T-helper 2 cell treated with Interferon-gamma antibody and Interleukin-4, amounts not matched to agents 5 μg/mL and 100 μg/mL, for 36 hours (primary cell): ENCODE results near the gene NTHL1.
A peak's percentile ranks its signal among the peaks of the same experiment; 100 is the strongest.

ENCODE experiments used
- DNase-seq: peaks from one replicate; pipeline ENCODE4 v3.0.0; 2021; ENCODE audit warnings: low spot score
- H3K27ac Mint-ChIP-seq: one replicate; pipeline ENCODE4 v1.8.0; 2021; ENCODE audit warnings: mild to moderate bottlenecking, mixed read lengths
- H3K27me3 Mint-ChIP-seq: one replicate; pipeline ENCODE4 v1.8.0; 2021; ENCODE audit warnings: low read depth, mixed read lengths
- H3K36me3 Mint-ChIP-seq: one replicate; pipeline ENCODE4 v1.8.0; 2021; ENCODE audit warnings: low read depth, mixed read lengths
- H3K4me1 Mint-ChIP-seq: one replicate; pipeline ENCODE4 v1.8.0; 2021; ENCODE audit warnings: low read depth, mixed read lengths
- H3K4me3 Mint-ChIP-seq: one replicate; pipeline ENCODE4 v1.8.0; 2022; ENCODE audit warnings: mild to moderate bottlenecking, moderate library complexity, mixed read lengths
- H3K9me3 Mint-ChIP-seq: one replicate; pipeline ENCODE4 v1.8.0; 2021; ENCODE audit warnings: mixed read lengths

NTHL1 gene

GRCh38 chr16:1991948-1992703 is 55.5 kb downstream of the NTHL1 start:
- Mint-ChIP-seq H3K27ac (peak overlapping the region; percentile 69), H3K27me3 (peaks cover 11% of the 10 kb centered on the region), H3K4me1 (peaks cover 9% of the 10 kb centered on the region), H3K36me3 (peaks cover 3% of the 10 kb centered on the region), H3K4me3 (peak overlapping the region; percentile 76), H3K9me3 (no peaks in the 10 kb centered on the region)
- DNase-seq, result peak; percentile 92

- Mint-ChIP-seq H3K27ac (peak overlapping the region; percentile 69), H3K27me3 (peaks cover 11% of the 10 kb centered on the region), H3K4me3 (peak overlapping the region; percentile 76), H3K4me1 (peaks cover 9% of the 10 kb centered on the region), H3K9me3 (no peaks in the 10 kb centered on the region), H3K36me3 (peaks cover 7% of the 10 kb centered on the region)
- no peak for DNase-seq
Observed at GRCh38 chr16:1991588-1991947, 56.1 kb downstream of the NTHL1 start.

DNA sequence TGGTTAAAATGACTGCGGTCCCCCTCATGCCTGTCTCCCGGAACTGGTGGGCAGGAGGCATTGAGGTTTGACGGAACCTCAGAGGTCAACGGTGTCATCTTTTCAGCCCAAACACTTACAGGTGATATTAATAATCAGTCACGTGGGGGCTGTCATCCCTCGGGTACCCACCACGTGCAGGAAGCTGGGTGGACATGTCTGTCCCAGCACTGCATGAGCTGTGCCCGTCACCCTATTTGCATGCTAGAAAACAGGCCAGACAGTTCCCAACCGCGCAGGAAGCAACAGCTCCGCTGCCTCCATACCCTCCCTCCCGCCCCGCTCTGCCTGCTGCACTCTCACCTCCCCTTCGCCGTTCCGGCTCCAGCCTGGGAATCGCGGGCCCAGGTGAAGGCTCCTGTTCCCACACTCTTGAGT is 56.5 kb downstream of the NTHL1 start:
- peaks cover 9% of the 10 kb centered on the region for H3K4me1 Mint-ChIP-seq

DNA sequence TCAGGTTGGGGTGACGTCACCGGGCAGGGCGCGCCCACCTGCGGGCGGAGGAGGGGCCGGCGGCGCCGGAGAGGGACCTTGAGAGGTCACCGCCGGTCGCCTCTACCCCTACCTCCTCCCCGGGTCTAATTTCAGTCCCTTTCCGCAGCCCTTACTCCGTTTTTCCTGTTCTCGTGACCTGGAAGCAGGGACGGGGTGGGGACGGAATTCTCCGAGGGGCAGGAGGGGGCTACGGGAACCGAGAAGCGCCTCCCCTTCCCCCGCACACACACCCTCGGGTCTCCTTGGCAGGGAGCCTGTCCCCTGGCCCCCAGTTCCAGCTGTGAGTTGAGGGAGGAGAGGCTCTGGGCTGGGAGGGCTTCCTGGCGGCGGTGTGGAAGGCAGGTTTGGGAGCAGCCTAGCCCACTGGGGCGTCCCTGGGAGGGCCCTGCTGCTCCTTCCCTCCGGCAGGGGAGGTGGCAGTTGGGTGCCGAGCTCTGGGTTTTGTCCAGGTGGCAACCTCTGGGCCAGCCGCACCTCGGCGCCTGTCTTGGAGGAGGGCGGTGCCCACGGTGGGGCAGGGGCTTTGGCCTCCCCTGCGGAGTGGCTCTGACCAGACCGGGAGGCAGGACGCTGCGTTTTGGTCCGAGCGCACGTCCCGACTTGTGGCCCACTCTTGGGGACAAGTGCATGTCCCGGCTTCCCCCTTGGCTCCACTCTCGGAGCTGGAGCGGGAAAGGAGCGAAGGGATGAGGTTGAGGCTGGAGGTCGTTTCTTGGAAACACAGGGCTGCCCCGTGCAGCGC is 57.1 kb downstream of the NTHL1 start:
- Mint-ChIP-seq H3K9me3 (no peaks in the 10 kb centered on the region), H3K36me3 (peaks cover 9% of the 10 kb centered on the region), H3K27ac (peak overlapping the region; percentile 69)

More for the DNA sequence above, 56.5 kb downstream of the NTHL1 start:
- Mint-ChIP-seq H3K4me3 (peak overlapping the region; percentile 76), H3K27ac (peak overlapping the region; percentile 69), H3K27me3 (peaks cover 11% of the 10 kb centered on the region), H3K36me3 (peaks cover 9% of the 10 kb centered on the region), H3K9me3 (no peaks in the 10 kb centered on the region)
- DNase-seq, result peak; percentile 60

DNA sequence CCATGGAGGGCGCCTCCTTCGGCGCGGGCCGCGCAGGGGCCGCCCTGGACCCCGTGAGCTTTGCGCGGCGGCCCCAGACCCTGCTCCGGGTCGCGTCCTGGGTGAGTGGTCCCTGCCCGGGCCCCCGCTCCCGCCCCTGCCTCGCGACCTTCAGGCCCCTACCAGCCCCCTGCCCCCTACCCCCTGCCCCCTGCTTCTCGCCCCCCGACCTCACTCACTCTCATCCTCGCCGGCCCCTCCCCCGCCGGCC is 57.6 kb downstream of the NTHL1 start:
- Mint-ChIP-seq H3K9me3 (no peaks in the 10 kb centered on the region), H3K27ac (no peak overlapping the region), H3K4me1 (peaks cover 14% of the 10 kb centered on the region), H3K36me3 (peaks cover 7% of the 10 kb centered on the region), H3K4me3 (no peak overlapping the region), H3K27me3 (peaks cover 11% of the 10 kb centered on the region)
- DNase-seq, result no peak

More for the DNA sequence above, 57.1 kb downstream of the NTHL1 start:
- DNase-seq, result peak; percentile 63
- H3K4me1 Mint-ChIP-seq, result peaks cover 9% of the 10 kb centered on the region
- H3K27me3 Mint-ChIP-seq, result peaks cover 11% of the 10 kb centered on the region
- peak overlapping the region; percentile 76 for H3K4me3 Mint-ChIP-seq
